ENCODE data around the gene MARK4.

The MARK4 gene

GRCh38 chr19:45275370-45275971 lies 24.4 kb downstream of the MARK4 start:
- DNase-seq, result peak; percentile 46

- peak; percentile 43 for DNase-seq
Observed at GRCh38 chr19:45276284-45276687, 25.2 kb downstream of the MARK4 start.

GRCh38 chr19:45278087-45278486 lies 27.0 kb downstream of the MARK4 start:
- no peak for DNase-seq

GRCh38 chr19:45279587-45280192 lies 28.6 kb downstream of the MARK4 start:
- no peak for DNase-seq

GRCh38 chr19:45280471-45280961 lies 29.4 kb downstream of the MARK4 start:
- no peak for DNase-seq

- DNase-seq, result no peak
Observed at GRCh38 chr19:45283443-45284033, 32.5 kb downstream of the MARK4 start.

GRCh38 chr19:45290381-45290931 lies 39.4 kb downstream of the MARK4 start:
- DNase-seq, result no peak

- DNase-seq, result no peak
Observed at GRCh38 chr19:45291834-45292233, 40.8 kb downstream of the MARK4 start.

- no peak for DNase-seq
Observed at GRCh38 chr19:45293682-45294081, 42.6 kb downstream of the MARK4 start.

- no peak for DNase-seq
Observed at GRCh38 chr19:45294291-45295029, 43.4 kb downstream of the MARK4 start.

- DNase-seq, result no peak
Observed at GRCh38 chr19:45295873-45296272, 44.8 kb downstream of the MARK4 start.

- DNase-seq, result no peak
Observed at GRCh38 chr19:45296355-45296754, 45.3 kb downstream of the MARK4 start.

- DNase-seq, result no peak
Observed at GRCh38 chr19:45297674-45298073, 46.6 kb downstream of the MARK4 start.

GRCh38 chr19:45298264-45298663 lies 47.2 kb downstream of the MARK4 start:
- no peak for DNase-seq

GRCh38 chr19:45299719-45300118 lies 48.6 kb downstream of the MARK4 start:
- no peak for DNase-seq

GRCh38 chr19:45302416-45302815 lies 51.3 kb downstream of the MARK4 start:
- no peak for DNase-seq

- DNase-seq, result no peak
Observed at GRCh38 chr19:45303269-45304060, 52.4 kb downstream of the MARK4 start.

- DNase-seq, result no peak
Observed at GRCh38 chr19:45304141-45304926, 53.3 kb downstream of the MARK4 start.

GRCh38 chr19:45305007-45305406 lies 53.9 kb downstream of the MARK4 start:
- no peak for DNase-seq

- DNase-seq, result no peak
Observed at GRCh38 chr19:45305421-45305820, 54.4 kb downstream of the MARK4 start.

- no peak for DNase-seq
Observed at GRCh38 chr19:45306040-45306439, 55.0 kb downstream of the MARK4 start.
